Measurements from ENCODE around the gene GZF1.

Gene GZF1

DNA sequence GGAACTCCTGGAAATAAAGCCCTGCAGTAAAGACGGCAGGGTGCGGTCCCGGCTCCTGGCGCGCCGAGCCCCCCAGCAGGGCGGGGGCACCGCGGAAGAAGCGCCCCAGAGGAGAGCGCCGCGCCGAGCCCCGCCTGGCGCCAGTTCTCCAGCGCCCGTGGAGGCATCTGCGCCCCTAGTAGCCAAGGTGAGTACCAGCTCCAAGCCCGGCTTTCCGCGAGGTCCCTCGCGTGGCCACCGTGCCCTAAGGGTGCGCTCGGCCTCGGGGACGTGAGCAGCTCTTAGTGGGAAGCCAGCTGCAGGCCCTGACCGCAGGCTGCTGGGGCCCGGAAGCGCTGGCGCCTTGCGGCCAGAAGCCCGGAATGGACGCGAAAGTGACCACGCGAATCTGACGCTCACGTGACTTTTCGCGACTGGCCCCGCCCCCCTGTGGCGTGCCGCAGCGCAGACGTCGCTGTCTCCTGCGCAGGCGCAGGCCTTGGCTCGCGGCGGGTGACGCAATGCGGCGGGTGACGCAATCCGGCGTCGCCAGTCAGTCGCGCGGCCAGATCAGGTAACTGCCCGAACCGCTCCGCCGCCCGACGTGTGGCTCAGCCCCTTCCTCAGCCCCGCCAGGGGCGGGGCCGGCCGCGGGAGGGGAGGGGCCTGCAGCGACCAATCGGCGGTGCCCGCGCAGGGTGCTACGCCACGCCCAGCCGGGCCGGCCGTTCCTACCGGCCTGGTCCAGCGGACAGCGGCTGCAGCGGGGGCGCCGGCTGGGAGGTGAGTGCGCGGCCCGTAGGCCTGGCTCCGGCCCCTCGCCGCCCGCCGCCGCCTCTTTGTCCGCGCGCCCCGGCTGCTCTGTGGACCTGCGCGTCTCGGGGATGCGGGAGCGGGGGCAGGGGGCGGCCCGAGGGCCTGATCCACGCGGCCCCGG, at the start of gene GZF1:
TSS of gene GZF1 (plus strand) at position 707 of the 916 bp plus-strand sequence. CDS start 2,202 bp downstream, outside the sequence.
- DNase-seq (ENCODE audit: low read depth): peak; percentile 97

DNA sequence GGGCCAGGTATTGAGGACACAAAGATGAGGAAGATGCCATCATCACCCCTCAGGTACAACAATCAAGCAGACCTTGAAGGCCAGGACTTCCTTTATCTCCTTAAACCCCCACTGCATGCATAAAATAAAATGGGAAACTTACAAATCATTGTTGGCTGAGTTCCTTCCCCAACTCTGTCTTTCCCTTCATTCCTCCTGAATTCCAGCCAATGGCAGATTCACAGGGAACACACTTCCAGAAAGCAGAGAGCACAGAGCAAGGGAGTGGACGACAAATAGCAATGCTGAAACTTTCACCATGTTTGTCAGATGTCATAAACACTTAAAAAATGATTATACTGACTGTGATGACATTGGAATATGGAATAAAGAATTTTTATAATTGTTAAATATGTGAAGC, 48.7 kb upstream of the GZF1 start:
- DNase-seq (ENCODE audit: low read depth): no peak

DNA sequence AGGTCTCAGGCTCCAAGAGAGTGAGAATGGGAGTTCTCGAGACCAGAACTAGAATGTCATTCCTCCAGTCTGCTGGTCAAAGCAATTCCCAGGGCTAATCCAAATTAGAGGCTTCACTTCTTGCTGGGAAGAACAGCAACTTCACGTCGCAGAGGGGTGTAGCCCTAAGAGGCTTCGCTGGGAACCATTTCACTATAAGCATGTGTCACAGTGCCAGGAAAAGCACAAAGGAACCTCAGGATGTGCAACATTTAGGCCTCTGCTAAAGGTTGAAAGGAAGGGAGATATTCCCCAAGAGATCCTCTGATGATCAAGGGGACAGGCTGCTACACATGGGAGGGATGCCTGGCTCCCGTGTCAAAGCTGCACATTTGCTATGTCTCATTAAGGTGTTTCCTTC, 47.3 kb upstream of the GZF1 start:
- DNase-seq (ENCODE audit: low read depth): no peak

GRCh38 chr20:23315099-23315498, 46.9 kb upstream of the GZF1 start:
- no peak for DNase-seq (ENCODE audit: low read depth)

- DNase-seq (ENCODE audit: low read depth): no peak
These were observed 45.4 kb upstream of the GZF1 start for GRCh38 chr20:23316626-23317025.

GRCh38 chr20:23317081-23317480, 44.9 kb upstream of the GZF1 start:
- DNase-seq (ENCODE audit: low read depth): no peak

- no peak for DNase-seq (ENCODE audit: low read depth)
These were observed 43.6 kb upstream of the GZF1 start for GRCh38 chr20:23318347-23318746.

DNA sequence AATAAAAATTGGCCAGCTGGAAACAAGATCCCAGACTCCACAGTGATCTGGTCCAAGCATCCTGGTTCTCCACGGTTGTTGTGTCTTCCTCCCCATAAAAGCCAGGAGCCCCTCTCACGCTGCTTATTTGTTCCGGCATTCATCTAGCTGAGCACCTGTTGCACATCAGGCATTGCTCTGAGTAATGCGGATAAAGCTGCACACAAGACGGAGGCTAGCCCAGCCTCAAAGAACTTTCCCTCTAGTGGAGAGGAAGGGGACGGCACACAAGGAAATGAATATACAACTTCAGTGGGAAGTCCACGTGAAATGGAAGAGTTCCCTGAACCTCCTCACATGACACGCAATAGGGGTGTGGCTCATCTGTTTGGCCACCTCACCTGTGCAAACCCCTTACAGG, 41.7 kb upstream of the GZF1 start:
- DNase-seq (ENCODE audit: low read depth): no peak

DNA sequence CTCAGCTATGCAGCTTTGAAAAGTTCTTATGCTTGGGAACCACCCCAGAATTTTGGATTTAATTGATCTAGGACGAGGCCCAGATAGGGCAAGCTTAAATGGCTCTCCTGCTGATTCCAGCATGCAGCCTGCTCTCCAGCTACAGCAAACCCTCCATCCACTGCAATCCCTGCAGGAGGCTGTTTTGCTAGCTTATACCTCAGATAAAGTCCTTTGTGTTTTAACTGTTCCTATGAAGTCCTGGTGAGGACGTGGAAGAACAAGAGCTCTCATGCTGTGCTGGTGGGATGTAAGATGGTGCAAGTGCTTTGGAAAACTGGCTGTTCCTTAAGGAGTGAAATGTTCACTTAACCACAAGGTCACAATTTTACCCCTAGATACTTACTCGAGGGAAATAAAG, 36.9 kb upstream of the GZF1 start:
- no peak for DNase-seq (ENCODE audit: low read depth)

DNA sequence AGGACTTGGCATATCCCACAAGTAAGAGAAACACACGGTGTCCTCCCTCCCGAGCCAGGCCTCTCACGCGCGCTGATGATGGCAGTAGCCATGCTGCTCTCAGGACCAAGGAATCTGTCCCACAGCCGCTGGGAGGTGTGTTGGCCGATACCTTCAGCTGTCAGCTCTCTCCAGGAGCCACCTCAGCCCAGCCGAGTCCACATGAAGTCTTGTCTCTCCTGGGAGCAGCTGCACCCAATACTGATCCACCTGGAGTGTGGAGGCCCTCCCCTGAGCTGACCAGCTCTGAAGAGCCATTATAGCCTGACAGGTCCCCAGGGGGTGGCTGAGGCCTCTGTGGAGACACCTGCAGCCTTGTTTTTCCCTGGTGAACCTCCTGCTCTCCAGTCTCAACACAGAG, 35.2 kb upstream of the GZF1 start:
- no peak for DNase-seq (ENCODE audit: low read depth)

DNA sequence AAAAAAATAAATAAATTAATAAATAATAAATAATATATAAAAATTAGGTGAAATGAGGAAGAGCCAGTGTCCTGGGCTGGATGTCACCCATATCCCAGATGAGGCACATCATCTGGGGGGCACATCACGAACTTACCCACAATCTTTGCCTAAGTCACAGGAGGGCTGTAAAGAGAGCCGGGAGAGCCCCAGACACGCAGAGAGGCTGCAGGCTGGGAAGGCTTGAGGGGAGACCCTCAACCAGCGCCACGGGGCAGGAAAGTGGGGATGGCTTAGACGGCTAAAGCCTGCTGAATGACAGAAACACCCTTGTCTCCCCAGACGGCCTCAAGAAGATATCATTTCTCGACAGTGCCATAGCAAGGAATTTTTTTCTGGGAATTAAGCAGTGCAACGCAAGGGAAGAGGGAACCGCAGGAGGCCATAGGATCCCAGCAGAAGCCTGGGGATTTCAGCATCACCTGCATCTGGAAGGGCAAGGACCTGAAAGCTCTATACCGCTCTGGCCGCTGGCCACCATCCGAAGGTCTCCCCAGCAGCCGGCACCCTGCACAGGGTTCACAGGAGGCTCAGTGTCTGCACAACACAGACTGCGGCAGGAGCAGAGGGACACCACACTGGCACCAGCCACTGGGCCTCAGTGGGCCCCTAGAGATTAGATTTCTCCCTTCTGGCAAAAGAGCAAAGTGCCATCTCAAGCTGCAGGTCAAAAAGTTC, 34.2 kb upstream of the GZF1 start:
- no peak for DNase-seq (ENCODE audit: low read depth)

DNA sequence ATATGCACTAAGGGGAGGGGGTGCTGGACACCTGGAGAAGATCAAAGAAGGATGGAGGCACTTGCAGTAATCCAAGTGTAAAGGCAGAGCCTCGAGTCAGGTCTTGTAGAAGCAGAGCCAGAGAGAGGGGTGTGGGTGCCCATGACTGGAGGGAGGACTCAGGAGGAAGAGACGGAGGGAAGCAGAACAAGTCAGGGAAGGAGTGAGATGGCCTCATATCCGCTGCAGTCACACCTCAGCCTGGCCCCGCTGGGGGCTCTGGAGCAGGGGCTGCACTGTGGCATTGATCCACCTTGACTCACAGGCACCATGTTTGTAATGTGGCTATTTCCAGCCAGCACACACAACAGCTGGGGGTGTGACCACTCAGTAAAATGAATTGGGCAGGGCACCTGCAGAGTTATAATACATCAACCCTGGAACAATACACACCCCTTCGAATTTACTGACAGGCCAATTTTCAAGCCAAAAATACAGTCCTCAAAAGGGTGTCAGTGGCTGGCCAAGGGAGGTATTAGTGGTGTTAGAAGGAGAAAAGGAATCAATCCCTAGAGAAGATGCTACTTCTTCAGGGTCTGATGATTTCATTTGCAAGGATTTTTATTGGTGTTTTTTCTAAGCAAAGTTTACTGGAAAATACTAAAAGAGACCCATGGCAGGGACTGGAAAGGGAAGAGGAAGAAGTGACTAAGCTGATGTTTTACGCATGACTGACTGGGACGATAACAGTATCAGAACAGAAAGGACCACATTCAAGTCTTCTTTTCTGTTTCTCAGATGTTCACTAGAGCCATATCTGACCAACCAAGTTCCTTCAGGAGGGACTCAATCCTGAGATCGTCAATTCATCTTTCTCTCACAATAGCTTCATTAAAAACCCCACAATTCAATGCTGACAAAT, 30.3 kb upstream of the GZF1 start:
- no peak for DNase-seq (ENCODE audit: low read depth)

GRCh38 chr20:23332467-23332866, 29.5 kb upstream of the GZF1 start:
- no peak for DNase-seq (ENCODE audit: low read depth)

DNA sequence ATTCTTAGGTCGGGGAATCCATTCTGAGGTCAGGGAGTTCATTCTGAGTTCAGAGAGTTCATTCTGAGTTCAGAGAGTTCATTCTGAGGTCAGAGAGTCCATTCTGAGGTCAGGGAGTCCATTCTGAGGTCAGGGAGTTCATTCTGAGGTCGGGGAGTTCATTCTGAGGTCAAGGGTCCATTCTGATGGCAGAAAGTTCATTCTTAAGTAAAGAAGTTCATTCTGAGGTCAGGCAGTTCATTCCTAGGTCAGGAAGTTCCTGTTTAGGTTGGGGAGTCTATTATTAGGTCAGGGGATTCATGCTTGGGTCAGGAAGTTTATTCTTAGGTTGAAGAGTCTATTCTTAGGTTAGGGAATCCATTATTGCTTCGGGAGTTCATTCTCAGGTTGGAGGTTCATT, 27.9 kb upstream of the GZF1 start:
- DNase-seq (ENCODE audit: low read depth): no peak

DNA sequence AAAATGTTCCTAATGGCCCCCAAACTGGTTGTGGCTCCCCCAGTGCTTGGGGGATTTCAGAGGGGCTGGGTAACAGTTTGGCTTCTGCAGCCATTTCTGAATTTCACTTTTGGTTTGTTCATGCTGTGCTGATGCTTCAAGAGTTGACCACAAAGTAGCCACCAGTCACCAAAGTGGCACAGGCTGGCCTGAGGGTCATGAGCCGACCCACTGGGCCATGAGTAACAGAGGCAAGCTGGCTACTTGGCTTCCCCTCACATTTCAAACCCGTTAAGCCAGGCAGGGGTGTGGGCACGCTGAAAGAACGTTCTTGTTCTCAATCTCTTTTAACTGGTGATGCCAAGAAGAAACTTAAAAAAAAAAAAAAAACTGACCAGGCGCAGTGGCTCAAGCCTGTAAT, 26.5 kb upstream of the GZF1 start:
- DNase-seq (ENCODE audit: low read depth): no peak

DNA sequence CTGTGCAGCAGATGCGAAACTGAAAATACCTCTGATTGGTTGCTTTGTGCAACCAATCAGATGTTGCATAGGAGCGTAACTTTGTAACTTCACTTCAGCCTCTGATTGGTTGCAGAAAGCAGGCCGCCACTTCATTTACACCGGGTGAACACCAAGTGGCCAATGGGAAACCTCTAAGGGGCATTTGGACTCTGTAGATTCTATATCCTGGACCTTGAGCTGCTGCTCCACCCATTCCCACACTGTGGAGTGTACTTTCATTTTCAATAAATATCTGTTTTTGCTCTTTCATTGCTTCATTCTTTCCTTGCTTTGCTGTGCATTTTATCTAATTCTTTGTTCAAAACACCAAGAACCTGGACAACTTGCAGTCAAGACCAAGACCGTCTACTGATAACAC, 25.5 kb upstream of the GZF1 start:
- no peak for DNase-seq (ENCODE audit: low read depth)

- no peak for DNase-seq (ENCODE audit: low read depth)
These were observed 24.7 kb upstream of the GZF1 start for GRCh38 chr20:23337312-23337711.

- no peak for DNase-seq (ENCODE audit: low read depth)
These were observed 22.0 kb upstream of the GZF1 start for GRCh38 chr20:23339986-23340385.

DNA sequence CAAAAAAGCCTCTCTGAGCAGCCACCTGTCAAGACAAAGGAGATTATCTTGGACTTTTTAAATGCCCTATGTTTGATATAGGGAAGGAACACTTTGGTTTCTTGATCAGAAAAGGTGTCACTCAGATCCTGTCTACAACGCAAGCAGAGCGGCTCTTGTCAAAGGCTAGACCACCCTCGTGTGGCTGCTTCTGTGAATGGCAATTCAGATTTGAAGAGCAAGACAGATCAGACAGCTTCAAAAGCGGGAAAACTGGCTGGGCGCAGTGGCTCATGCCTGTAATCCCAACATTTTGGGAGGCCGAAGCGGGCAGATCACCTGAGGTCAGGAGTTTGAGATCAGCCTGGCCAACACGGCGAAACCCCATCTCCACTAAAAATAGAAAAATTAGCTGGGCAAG, 21.5 kb upstream of the GZF1 start:
- DNase-seq (ENCODE audit: low read depth): peak; percentile 65

DNA sequence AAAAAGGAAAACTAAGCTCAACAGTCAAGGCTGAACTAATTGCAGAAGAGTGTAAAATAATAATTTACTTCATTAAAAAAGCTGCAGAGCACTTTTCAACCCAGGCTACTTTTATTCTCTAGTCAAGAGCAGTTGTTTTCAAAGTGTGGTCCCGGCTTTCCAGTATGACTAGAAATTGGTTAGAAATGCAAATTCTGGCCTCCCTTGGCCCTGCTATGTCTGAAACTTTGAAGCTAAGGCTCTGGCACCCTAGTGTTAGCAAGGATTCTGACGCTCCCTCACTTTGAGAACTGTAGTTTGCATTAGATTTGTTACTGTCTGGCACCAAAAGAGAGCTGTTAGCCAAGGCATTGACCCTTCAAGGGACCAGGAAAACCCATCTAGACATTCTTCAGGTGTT, 20.9 kb upstream of the GZF1 start:
- no peak for DNase-seq (ENCODE audit: low read depth)

DNA sequence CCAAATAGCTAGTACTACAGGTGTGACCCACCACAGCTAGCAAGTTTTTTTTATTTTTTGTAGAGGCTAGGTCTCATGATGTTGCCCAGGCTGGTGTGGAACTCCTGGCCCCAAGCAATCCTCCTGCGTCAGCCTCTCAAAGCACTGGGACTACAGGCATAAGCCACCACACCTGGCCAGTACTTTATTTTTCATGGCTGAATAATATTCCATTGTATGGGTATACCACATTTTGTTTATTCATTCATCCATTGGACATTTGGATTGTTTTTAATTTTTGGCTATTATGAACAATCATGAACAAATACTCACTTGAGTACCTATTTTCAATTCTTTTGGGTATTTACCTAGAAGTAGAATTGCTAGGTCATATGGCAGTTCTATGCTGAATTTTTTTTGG, 18.4 kb upstream of the GZF1 start:
- DNase-seq (ENCODE audit: low read depth): no peak

DNA sequence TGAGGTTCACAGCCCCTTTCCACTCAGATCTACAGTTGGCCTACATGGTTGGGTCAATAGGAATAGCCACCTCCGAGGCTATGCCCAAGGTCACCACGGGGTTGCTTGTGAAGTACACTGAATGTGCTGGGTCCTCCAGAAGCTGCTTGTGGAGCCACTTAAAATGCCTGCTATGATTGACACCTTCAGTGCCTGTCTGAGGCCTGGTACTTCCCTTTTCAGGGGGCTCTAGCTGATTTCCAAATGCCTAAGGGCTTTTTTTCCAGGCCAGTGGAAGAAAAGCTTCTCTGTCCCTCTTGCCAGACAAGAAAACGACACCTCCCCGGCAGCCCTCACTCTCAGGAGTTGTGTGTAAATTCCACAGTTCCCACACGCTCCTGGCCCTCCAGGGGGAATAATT, 17.6 kb upstream of the GZF1 start:
- DNase-seq (ENCODE audit: low read depth): no peak

Data from fibroblast of the conjunctiva (primary cell).